Measurements from ENCODE around the gene AATF. TPM values are rescaled to one million over a fixed set of nuclear protein-coding genes. Genes with fewer than 3 reads are reported as not detected.

The AATF gene
- polyA plus RNA-seq, 3 donors = 24.3 to 57.9 (median 41.1) TPM

DNA sequence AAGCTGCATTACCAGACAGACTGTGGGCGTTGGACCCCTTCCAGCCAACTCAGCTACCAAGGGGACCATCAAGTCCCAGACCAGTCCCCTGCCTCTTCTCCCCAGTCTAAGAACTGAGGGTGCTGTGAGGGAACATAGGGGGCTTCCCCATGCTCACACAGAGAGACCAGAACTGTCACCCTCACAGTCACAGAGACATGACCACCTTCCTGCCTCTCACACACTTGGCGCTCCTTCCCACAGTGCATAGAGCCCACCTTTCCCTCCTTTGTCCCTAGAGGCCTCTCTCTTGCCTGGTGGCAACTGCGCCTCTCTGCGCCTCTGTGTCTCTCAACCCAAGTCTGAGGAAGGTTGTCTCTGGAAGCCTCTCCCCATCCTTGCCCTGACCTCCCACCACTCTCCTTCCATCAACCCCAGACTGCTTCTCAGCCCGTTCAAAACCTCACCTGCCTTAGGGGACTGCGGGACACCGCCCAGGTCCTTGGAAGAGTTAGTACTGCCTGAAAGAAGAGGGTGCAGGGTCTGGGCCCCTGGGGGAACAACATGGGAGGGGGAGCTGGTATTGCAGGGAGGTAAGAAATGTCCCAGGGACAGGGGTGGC is 17.6 kb upstream of the AATF start:
- Histone ChIP-seq H4K20me1 (ENCODE audit: insufficient read depth, low read length) (no peaks in the 10 kb centered on the region), H3K4me1 (ENCODE audit: control insufficient read depth in 1 of 2, insufficient read depth in 2 of 2, low read length in 2 of 2) (peaks cover 60 to 61% of the 10 kb centered on the region in 2 donors), H3K9me3 (replicated peaks in 1 of 2; ENCODE audit: control insufficient read depth in 1 of 2, insufficient read depth in 1 of 2, low read length in 2 of 2) (peaks cover 3 to 52% of the 10 kb centered on the region in 2 donors), H3K4me3 (replicated peaks in 1 of 3; ENCODE audit: low read depth in 2 of 3, low read length in 3 of 3) (no peak overlapping the region), H3K9ac (ENCODE audit: insufficient read depth, low read length, poor library complexity, severe bottlenecking) (no peak overlapping the region), H3K36me3 (replicated peaks in 1 of 2; ENCODE audit: control insufficient read depth in 1 of 2, insufficient read depth in 2 of 2, low read length in 2 of 2) (no peaks in the 10 kb centered on the region), H3K4me2 (replicated peaks; ENCODE audit: extremely low read depth, low read length, poor library complexity, severe bottlenecking) (no peak overlapping the region), H3K27ac (ENCODE audit: low read depth in 1 of 2, low read length in 2 of 2) (no peak overlapping the region), H2AFZ (ENCODE audit: insufficient read depth, low read depth, low read length, poor library complexity, severe bottlenecking) (no peak overlapping the region), H3K27me3 (ENCODE audit: control insufficient read depth in 2 of 2, insufficient read depth in 2 of 2, low read length in 2 of 2) (peaks cover 74 to 85% of the 10 kb centered on the region in 2 donors), H3K79me2 (ENCODE audit: insufficient read depth, low read length) (no peaks in the 10 kb centered on the region)
- Mint-ChIP-seq H3K9me3 (peaks cover 0 to 52% (median 48%) of the 10 kb centered on the region in 7 donors), H3K27me3 (ENCODE audit: low read depth in 3 of 3) (peaks cover 78 to 86% (median 84%) of the 10 kb centered on the region in 3 donors), H3K36me3 (peaks cover 26 to 38% of the 10 kb centered on the region in 2 donors), H3K27ac (no peak overlapping the region), H3K4me1 (peaks cover 62% of the 10 kb centered on the region), H3K4me3 (peak overlapping the region; percentile 12 to 95)
- intact Hi-C loops (cut with micrococcal nuclease) = loop anchor here in 1 of 2 donors (10.0 kb wide), 1 partner anchor 1436 kb away; no protein-coding TSS in a partner anchor
- WGBS (ENCODE audit: insufficient coverage) = 69% methylated on average over 3 of the region's 7 CpGs
- DNase-seq = no peak
- TF ChIP-seq, protein P1, sequence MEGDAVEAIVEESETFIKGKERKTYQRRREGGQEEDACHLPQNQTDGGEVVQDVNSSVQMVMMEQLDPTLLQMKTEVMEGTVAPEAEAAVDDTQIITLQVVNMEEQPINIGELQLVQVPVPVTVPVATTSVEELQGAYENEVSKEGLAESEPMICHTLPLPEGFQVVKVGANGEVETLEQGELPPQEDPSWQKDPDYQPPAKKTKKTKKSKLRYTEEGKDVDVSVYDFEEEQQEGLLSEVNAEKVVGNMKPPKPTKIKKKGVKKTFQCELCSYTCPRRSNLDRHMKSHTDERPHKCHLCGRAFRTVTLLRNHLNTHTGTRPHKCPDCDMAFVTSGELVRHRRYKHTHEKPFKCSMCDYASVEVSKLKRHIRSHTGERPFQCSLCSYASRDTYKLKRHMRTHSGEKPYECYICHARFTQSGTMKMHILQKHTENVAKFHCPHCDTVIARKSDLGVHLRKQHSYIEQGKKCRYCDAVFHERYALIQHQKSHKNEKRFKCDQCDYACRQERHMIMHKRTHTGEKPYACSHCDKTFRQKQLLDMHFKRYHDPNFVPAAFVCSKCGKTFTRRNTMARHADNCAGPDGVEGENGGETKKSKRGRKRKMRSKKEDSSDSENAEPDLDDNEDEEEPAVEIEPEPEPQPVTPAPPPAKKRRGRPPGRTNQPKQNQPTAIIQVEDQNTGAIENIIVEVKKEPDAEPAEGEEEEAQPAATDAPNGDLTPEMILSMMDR (IDR thresholded peaks at IDR 0.05) = no peak

- no peaks in the 10 kb centered on the region for H4K20me1 ChIP-seq (ENCODE audit: insufficient read depth, low read length)
- H3K9ac ChIP-seq (ENCODE audit: insufficient read depth, low read length, poor library complexity, severe bottlenecking) = no peak overlapping the region
- peaks cover 78 to 86% of the 10 kb centered on the region in 2 donors for H3K27me3 ChIP-seq (ENCODE audit: control insufficient read depth in 2 of 2, insufficient read depth in 2 of 2, low read length in 2 of 2)
- no peak overlapping the region for H3K27ac ChIP-seq (ENCODE audit: low read depth in 1 of 2, low read length in 2 of 2)
- intact Hi-C loops (cut with micrococcal nuclease) = loop anchor here (2.0 to 10.0 kb wide), 2 partner anchors 15 to 1437 kb away; no protein-coding TSS in a partner anchor
- Mint-ChIP-seq H3K4me1 (peaks cover 68% of the 10 kb centered on the region), H3K9me3 (peaks cover 0 to 54% (median 52%) of the 10 kb centered on the region in 7 donors), H3K27me3 (ENCODE audit: low read depth in 3 of 3) (peaks cover 83 to 88% (median 83%) of the 10 kb centered on the region in 3 donors), H3K4me3 (peak overlapping the region; percentile 74 to 95), H3K36me3 (peaks cover 27 to 38% of the 10 kb centered on the region in 2 donors), H3K27ac (peak overlapping the region in 1 of 7 donors; percentile 30)
- peak overlapping the region; percentile 59 for H3K4me2 ChIP-seq (replicated peaks; ENCODE audit: extremely low read depth, low read length, poor library complexity, severe bottlenecking)
- peaks cover 61 to 67% of the 10 kb centered on the region in 2 donors for H3K4me1 ChIP-seq (ENCODE audit: control insufficient read depth in 1 of 2, insufficient read depth in 2 of 2, low read length in 2 of 2)
- H3K9me3 ChIP-seq (replicated peaks in 1 of 2; ENCODE audit: control insufficient read depth in 1 of 2, insufficient read depth in 1 of 2, low read length in 2 of 2) = peaks cover 3 to 58% of the 10 kb centered on the region in 2 donors
- peak overlapping the region; percentile 46 for H2AFZ ChIP-seq (ENCODE audit: insufficient read depth, low read depth, low read length, poor library complexity, severe bottlenecking)
- H3K79me2 ChIP-seq (ENCODE audit: insufficient read depth, low read length) = no peaks in the 10 kb centered on the region
- no peaks in the 10 kb centered on the region for H3K36me3 ChIP-seq (replicated peaks in 1 of 2; ENCODE audit: control insufficient read depth in 1 of 2, insufficient read depth in 2 of 2, low read length in 2 of 2)
- WGBS (ENCODE audit: insufficient coverage) = 3% methylated on average over 28 of the region's 30 CpGs
- TF ChIP-seq, protein P1 (IDR thresholded peaks at IDR 0.05) = no peak
- peak overlapping the region in 1 of 3 experiments; percentile 55 for H3K4me3 ChIP-seq (replicated peaks in 1 of 3; ENCODE audit: low read depth in 2 of 3, low read length in 3 of 3)
- DNase-seq = no peak
Observed at GRCh38 chr17:36931697-36932382, 16.9 kb upstream of the AATF start.
